ENCODE results near the gene EYA4.

DNA sequence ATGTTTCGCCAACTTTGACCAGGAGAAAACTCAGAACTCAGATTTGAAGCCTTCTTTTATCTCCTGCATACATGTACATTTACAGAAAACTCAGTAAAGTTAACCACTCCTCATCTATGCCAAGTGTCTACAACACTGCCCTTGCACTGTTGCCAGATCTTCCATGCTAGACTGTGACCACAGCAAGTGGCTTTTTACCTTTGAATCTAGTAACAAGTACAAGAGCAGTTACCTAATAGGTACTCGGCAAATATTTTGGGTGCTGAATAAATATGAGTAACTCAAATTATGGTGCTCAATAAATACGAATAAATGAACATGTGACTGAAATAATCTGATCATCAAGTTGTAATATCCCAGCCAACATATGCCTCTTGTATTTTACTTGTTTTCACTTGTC is 184.9 kb downstream of the EYA4 start:
- TF ChIP-seq, protein P1, sequence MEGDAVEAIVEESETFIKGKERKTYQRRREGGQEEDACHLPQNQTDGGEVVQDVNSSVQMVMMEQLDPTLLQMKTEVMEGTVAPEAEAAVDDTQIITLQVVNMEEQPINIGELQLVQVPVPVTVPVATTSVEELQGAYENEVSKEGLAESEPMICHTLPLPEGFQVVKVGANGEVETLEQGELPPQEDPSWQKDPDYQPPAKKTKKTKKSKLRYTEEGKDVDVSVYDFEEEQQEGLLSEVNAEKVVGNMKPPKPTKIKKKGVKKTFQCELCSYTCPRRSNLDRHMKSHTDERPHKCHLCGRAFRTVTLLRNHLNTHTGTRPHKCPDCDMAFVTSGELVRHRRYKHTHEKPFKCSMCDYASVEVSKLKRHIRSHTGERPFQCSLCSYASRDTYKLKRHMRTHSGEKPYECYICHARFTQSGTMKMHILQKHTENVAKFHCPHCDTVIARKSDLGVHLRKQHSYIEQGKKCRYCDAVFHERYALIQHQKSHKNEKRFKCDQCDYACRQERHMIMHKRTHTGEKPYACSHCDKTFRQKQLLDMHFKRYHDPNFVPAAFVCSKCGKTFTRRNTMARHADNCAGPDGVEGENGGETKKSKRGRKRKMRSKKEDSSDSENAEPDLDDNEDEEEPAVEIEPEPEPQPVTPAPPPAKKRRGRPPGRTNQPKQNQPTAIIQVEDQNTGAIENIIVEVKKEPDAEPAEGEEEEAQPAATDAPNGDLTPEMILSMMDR (IDR thresholded peaks at IDR 0.05; ENCODE audit: extremely low read depth in 1 of 2, insufficient read depth in 1 of 2, low read depth in 1 of 2, low read length in 2 of 2), result no peak
- TF ChIP-seq MAX (IDR thresholded peaks at IDR 0.05; ENCODE audit: insufficient read depth, insufficient read length), result no peak
- TF ChIP-seq POLR2A (IDR thresholded peaks at IDR 0.05; ENCODE audit: low read depth, low read length), result no peak
- no peak for TF ChIP-seq GATA2 (IDR thresholded peaks at IDR 0.05; ENCODE audit: insufficient read depth, insufficient read length, low read depth, low read length)
- no peak for TF ChIP-seq POLR2AphosphoS5 (IDR thresholded peaks at IDR 0.05; ENCODE audit: insufficient read depth, low read depth, low read length)
